Neural cell (in vitro differentiated cells): ENCODE results near the gene TNFAIP8. TPM values are rescaled to one million over a fixed set of nuclear protein-coding genes. Genes with fewer than 3 reads are reported as not detected.

ENCODE experiments used
- H2AFZ ChIP-seq: fragments of 200-600, 300-800 bp; sonication (generic), shearing (Covaris generic); 2 replicates; pipeline ENCODE4 v1.6.0; 2014; ENCODE audit warnings: low read depth, mild to moderate bottlenecking, antibody characterized with exemption, low read length, moderate library complexity
- H3F3A ChIP-seq: fragments of 200-600 bp; shearing (Covaris generic); 2 replicates; pipeline ENCODE4 v1.6.1; 2016; ENCODE audit warnings: mild to moderate bottlenecking, moderate library complexity, mixed read lengths, antibody characterized with exemption, low read length; ENCODE audit not compliant: insufficient read depth, poor library complexity, severe bottlenecking
- H3K27ac ChIP-seq: fragments of 200-600, 300-800 bp; sonication (generic), shearing (Covaris generic); 2 replicates; pipeline ENCODE4 v1.5.1; 2014; ENCODE audit warnings: mild to moderate bottlenecking, low read length, moderate library complexity
- H3K27me3 ChIP-seq: fragments of 300-800, 200-600 bp; sonication (generic), shearing (Covaris generic); 2 replicates; pipeline ENCODE4 v1.6.0; 2014; ENCODE audit warnings: mild to moderate bottlenecking, low read depth, low read length, moderate library complexity; ENCODE audit not compliant: insufficient read depth
- H3K36me3 ChIP-seq: fragments of 300-800, 200-600 bp; sonication (generic), shearing (Covaris generic); 2 replicates; pipeline ENCODE4 v1.5.1; 2014; ENCODE audit warnings: mild to moderate bottlenecking, antibody characterized with exemption, low read length, moderate library complexity; ENCODE audit not compliant: insufficient read depth
- H3K4me2 ChIP-seq: fragments of 300-800, 200-600 bp; sonication (generic), shearing (Covaris generic); 2 replicates; pipeline ENCODE4 v1.6.0; 2014; ENCODE audit warnings: mild to moderate bottlenecking, low read length
- H3K4me3 ChIP-seq: fragments of 300-800, 200-600 bp; sonication (generic), shearing (Covaris generic); 2 replicates; pipeline ENCODE4 v1.5.1; 2014; ENCODE audit warnings: mild to moderate bottlenecking, low read length, moderate library complexity
- H3K79me2 ChIP-seq: fragments of 200-600 bp; shearing (Covaris generic); replicated peaks from 2 replicates; pipeline ENCODE4 v1.6.0; 2014; ENCODE audit warnings: mild to moderate bottlenecking, low read length, moderate library complexity; ENCODE audit not compliant: insufficient read depth
- H3K9ac ChIP-seq: fragments of 300-800, 200-600 bp; sonication (generic), shearing (Covaris generic); 2 replicates; pipeline ENCODE4 v1.6.1; 2016; ENCODE audit warnings: mild to moderate bottlenecking, low read length, mixed read lengths
- H3K9me2 ChIP-seq: fragments of 200-600 bp; shearing (Covaris generic); 2 replicates; pipeline ENCODE4 v1.6.1; 2016; ENCODE audit warnings: mild to moderate bottlenecking, low read length, mixed read lengths; ENCODE audit not compliant: insufficient read depth
- H3K9me3 ChIP-seq: fragments of 200-600, 300-800 bp; sonication (generic), shearing (Covaris generic); 2 replicates; pipeline ENCODE4 v1.6.1; 2016; ENCODE audit warnings: mild to moderate bottlenecking, mixed run types, low read length, moderate library complexity, mixed read lengths
- H4K20me1 ChIP-seq: fragments of 200-600 bp; shearing (Covaris generic); 2 replicates; pipeline ENCODE4 v1.6.1; 2016; ENCODE audit warnings: mild to moderate bottlenecking, mixed run types; ENCODE audit not compliant: insufficient read depth
- EP300 ChIP-seq: fragments of 450-650 bp; conservative IDR thresholded peaks from 2 replicates; pipeline ENCODE4 v1.6.1; 2014; ENCODE audit warnings: antibody characterized with exemption, mild to moderate bottlenecking, moderate library complexity; ENCODE audit not compliant: poor library complexity, severe bottlenecking
- EZH2 ChIP-seq: fragments of 200-600, 300-800 bp; shearing (Covaris generic), sonication (generic); IDR thresholded peaks from 2 replicates; pipeline ENCODE4 v1.6.1; 2014; ENCODE audit warnings: antibody characterized with exemption, low read length, borderline replicate concordance, mild to moderate bottlenecking; ENCODE audit not compliant: insufficient read depth, poor library complexity, severe bottlenecking
- MXI1 ChIP-seq: fragments of 450-650 bp; conservative IDR thresholded peaks from 2 replicates; pipeline ENCODE4 v1.6.1; 2014; ENCODE audit warnings: antibody characterized with exemption, mild to moderate bottlenecking; ENCODE audit not compliant: poor library complexity, severe bottlenecking
- POLR2AphosphoS5 ChIP-seq: IDR thresholded peaks from 2 replicates; pipeline ENCODE4 v1.6.1; 2012
- RAD21 ChIP-seq: fragments of 450-650 bp; conservative IDR thresholded peaks from 2 replicates; pipeline ENCODE4 v1.6.1; 2014; ENCODE audit warnings: antibody characterized with exemption, mild to moderate bottlenecking, moderate library complexity
- SMC3 ChIP-seq: fragments of 450-650 bp; conservative IDR thresholded peaks from 2 replicates; pipeline ENCODE4 v1.6.1; 2014; ENCODE audit warnings: antibody characterized with exemption, mild to moderate bottlenecking, moderate library complexity; ENCODE audit not compliant: poor library complexity
- TAF1 ChIP-seq: IDR thresholded peaks from 2 replicates; pipeline ENCODE4 v1.6.1; 2012; ENCODE audit warnings: low read depth
- polyA plus RNA-seq: library from polyadenylated mRNA; depleted of rRNA; stranded (reverse); fragments of >200 nt; gene quantifications from 2 replicates; pipeline ENCODE4 v1.2.3, GENCODE V29; 2014
- TF ChIP-seq, protein P1 (sequence below): fragments of 450-650 bp; IDR thresholded peaks from 2 replicates; pipeline ENCODE4 v1.5.1; 2014; ENCODE audit warnings: antibody characterized with exemption, mild to moderate bottlenecking, moderate library complexity; ENCODE audit not compliant: poor library complexity, severe bottlenecking
- TF ChIP-seq, protein P2 (sequence below): IDR thresholded peaks from 2 replicates; pipeline ENCODE4 v1.6.1; 2012; ENCODE audit warnings: borderline replicate concordance

TNFAIP8 gene
- polyA plus RNA-seq, 1 donor from 2014 or later: 0.26 TPM

DNA sequence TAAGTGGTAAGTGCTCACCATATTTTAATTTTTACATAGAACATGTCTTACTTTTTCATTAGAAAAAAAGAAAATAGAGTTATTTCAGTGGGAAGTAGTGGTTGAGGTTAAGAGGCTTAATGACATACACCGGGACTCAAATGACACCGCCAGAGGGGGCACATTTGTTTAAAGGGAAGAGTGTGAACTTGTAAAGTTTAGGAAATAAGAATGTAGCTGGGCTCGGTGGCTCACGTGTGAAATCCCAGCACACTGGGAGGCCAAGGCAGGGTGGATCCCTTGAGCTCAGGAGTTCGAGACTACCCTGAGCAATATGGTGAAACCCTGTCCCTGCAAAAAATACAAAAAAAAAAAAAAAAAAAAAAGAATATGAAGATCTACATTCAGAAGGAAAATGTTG, 43.4 kb upstream of the TNFAIP8 start:
- H3K9ac ChIP-seq: no peak overlapping the region
- no peaks in the 10 kb centered on the region for H3K79me2 ChIP-seq
- H3K4me2 ChIP-seq: no peak overlapping the region
- no peak for TF ChIP-seq EP300
- TF ChIP-seq, protein P1, sequence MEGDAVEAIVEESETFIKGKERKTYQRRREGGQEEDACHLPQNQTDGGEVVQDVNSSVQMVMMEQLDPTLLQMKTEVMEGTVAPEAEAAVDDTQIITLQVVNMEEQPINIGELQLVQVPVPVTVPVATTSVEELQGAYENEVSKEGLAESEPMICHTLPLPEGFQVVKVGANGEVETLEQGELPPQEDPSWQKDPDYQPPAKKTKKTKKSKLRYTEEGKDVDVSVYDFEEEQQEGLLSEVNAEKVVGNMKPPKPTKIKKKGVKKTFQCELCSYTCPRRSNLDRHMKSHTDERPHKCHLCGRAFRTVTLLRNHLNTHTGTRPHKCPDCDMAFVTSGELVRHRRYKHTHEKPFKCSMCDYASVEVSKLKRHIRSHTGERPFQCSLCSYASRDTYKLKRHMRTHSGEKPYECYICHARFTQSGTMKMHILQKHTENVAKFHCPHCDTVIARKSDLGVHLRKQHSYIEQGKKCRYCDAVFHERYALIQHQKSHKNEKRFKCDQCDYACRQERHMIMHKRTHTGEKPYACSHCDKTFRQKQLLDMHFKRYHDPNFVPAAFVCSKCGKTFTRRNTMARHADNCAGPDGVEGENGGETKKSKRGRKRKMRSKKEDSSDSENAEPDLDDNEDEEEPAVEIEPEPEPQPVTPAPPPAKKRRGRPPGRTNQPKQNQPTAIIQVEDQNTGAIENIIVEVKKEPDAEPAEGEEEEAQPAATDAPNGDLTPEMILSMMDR: no peak
- H2AFZ ChIP-seq: no peak overlapping the region
- no peaks in the 10 kb centered on the region for H4K20me1 ChIP-seq
- H3K9me2 ChIP-seq: no peaks in the 10 kb centered on the region
- no peaks in the 10 kb centered on the region for H3K36me3 ChIP-seq
- no peaks in the 10 kb centered on the region for H3F3A ChIP-seq
- H3K9me3 ChIP-seq: no peaks in the 10 kb centered on the region
- no peak overlapping the region for H3K27ac ChIP-seq
- no peak overlapping the region for H3K4me3 ChIP-seq
- no peaks in the 10 kb centered on the region for H3K27me3 ChIP-seq

DNA sequence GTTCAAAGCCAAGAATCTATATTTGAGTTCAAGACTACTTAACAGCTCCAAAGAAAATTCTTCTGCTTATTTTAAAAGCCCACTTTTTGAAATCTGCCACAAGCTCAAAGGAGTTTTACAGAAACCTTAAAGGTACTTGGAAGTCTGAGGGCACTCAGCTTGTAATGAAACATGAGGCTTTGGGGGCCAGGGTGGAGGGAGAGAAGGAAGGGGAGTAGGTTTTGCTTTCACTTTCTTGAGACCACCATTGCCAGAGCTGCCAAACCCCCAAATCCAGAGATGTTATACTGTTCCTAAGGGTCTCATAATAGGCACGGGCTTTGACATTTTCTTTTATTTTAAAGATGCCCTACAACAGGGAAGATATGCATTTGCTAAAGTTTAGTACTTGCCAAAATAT, 42.6 kb upstream of the TNFAIP8 start:
- H3K27me3 ChIP-seq: no peaks in the 10 kb centered on the region
- H3K36me3 ChIP-seq: no peaks in the 10 kb centered on the region
- no peak overlapping the region for H3K9ac ChIP-seq
- no peaks in the 10 kb centered on the region for H3K9me3 ChIP-seq
- TF ChIP-seq EP300 (no peak), MXI1 (no peak), TAF1 (no peak), POLR2AphosphoS5 (no peak), EZH2 (no peak), RAD21 (no peak), SMC3 (no peak)
- TF ChIP-seq, protein P1: no peak
- TF ChIP-seq, protein P2, sequence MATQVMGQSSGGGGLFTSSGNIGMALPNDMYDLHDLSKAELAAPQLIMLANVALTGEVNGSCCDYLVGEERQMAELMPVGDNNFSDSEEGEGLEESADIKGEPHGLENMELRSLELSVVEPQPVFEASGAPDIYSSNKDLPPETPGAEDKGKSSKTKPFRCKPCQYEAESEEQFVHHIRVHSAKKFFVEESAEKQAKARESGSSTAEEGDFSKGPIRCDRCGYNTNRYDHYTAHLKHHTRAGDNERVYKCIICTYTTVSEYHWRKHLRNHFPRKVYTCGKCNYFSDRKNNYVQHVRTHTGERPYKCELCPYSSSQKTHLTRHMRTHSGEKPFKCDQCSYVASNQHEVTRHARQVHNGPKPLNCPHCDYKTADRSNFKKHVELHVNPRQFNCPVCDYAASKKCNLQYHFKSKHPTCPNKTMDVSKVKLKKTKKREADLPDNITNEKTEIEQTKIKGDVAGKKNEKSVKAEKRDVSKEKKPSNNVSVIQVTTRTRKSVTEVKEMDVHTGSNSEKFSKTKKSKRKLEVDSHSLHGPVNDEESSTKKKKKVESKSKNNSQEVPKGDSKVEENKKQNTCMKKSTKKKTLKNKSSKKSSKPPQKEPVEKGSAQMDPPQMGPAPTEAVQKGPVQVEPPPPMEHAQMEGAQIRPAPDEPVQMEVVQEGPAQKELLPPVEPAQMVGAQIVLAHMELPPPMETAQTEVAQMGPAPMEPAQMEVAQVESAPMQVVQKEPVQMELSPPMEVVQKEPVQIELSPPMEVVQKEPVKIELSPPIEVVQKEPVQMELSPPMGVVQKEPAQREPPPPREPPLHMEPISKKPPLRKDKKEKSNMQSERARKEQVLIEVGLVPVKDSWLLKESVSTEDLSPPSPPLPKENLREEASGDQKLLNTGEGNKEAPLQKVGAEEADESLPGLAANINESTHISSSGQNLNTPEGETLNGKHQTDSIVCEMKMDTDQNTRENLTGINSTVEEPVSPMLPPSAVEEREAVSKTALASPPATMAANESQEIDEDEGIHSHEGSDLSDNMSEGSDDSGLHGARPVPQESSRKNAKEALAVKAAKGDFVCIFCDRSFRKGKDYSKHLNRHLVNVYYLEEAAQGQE: no peak
- no peak overlapping the region for H3K27ac ChIP-seq
- no peak overlapping the region for H3K4me2 ChIP-seq
- H3F3A ChIP-seq: no peaks in the 10 kb centered on the region
- no peaks in the 10 kb centered on the region for H4K20me1 ChIP-seq
- H2AFZ ChIP-seq: no peak overlapping the region
- no peaks in the 10 kb centered on the region for H3K9me2 ChIP-seq
- H3K4me3 ChIP-seq: no peak overlapping the region
- H3K79me2 ChIP-seq: no peaks in the 10 kb centered on the region
